GM06990 (cell line): ENCODE results near the gene SMLR1.

Experiments used
- DNase-seq: peaks from one replicate; pipeline ENCODE4 v3.0.0-alpha.2; 2011; ENCODE audit not compliant: insufficient read length; ENCODE audit errors: extremely low read depth
- H3K27me3 ChIP-seq: replicated peaks from 2 replicates; pipeline ENCODE4 v1.6.0; 2011; ENCODE audit warnings: low read length; ENCODE audit not compliant: control insufficient read depth, insufficient read depth
- H3K36me3 ChIP-seq: 2 replicates; pipeline ENCODE4 v1.5.1; 2011; ENCODE audit warnings: low read length; ENCODE audit not compliant: control insufficient read depth, insufficient read depth
- H3K4me3 ChIP-seq: replicated peaks from 2 replicates; pipeline ENCODE4 v1.5.1; 2011; ENCODE audit warnings: low read depth, mild to moderate bottlenecking, control low read depth, low read length
- TF ChIP-seq, protein P1 (sequence below): IDR thresholded peaks from 2 replicates; pipeline ENCODE4 v1.5.1; 2011; ENCODE audit warnings: low read length, control low read depth, mild to moderate bottlenecking, inconsistent platforms; ENCODE audit not compliant: insufficient read depth, poor library complexity, severe bottlenecking

The SMLR1 gene

DNA sequence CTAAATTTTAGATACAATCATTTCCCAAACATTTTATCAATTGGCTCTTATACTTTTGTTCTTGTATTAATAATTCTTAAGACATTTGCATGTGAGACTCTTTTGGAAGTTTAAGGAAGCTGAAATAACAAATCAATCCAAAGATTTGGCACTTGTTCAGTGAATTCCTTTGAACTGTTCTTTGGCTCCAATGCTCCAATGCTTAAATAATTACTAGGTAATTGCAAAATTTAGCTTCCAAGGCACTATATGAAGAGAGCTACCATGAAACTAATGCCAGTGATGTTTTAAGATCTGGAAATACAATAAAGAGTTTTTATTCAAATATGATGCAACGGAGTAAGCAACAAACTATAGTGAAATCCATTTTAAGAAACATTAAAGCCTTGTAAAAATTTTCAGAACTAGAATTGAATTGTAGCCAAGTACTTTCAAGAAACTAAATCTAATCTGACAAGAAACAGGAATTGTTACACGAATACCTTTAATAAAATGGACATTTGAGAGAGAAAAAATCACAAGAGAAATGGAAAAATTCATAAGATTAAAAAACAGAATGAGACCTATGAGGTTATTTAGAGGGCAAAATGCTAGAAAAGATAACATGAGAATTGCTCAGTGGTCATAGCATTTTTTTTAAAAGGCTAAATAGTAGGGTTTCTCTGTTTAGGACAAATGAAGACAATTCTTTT, 43.6 kb upstream of the SMLR1 start:
- Histone ChIP-seq H3K36me3 (no peaks in the 10 kb centered on the region), H3K27me3 (no peaks in the 10 kb centered on the region), H3K4me3 (no peak overlapping the region)
- TF ChIP-seq, protein P1, sequence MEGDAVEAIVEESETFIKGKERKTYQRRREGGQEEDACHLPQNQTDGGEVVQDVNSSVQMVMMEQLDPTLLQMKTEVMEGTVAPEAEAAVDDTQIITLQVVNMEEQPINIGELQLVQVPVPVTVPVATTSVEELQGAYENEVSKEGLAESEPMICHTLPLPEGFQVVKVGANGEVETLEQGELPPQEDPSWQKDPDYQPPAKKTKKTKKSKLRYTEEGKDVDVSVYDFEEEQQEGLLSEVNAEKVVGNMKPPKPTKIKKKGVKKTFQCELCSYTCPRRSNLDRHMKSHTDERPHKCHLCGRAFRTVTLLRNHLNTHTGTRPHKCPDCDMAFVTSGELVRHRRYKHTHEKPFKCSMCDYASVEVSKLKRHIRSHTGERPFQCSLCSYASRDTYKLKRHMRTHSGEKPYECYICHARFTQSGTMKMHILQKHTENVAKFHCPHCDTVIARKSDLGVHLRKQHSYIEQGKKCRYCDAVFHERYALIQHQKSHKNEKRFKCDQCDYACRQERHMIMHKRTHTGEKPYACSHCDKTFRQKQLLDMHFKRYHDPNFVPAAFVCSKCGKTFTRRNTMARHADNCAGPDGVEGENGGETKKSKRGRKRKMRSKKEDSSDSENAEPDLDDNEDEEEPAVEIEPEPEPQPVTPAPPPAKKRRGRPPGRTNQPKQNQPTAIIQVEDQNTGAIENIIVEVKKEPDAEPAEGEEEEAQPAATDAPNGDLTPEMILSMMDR = no peak
- no peak for DNase-seq

DNA sequence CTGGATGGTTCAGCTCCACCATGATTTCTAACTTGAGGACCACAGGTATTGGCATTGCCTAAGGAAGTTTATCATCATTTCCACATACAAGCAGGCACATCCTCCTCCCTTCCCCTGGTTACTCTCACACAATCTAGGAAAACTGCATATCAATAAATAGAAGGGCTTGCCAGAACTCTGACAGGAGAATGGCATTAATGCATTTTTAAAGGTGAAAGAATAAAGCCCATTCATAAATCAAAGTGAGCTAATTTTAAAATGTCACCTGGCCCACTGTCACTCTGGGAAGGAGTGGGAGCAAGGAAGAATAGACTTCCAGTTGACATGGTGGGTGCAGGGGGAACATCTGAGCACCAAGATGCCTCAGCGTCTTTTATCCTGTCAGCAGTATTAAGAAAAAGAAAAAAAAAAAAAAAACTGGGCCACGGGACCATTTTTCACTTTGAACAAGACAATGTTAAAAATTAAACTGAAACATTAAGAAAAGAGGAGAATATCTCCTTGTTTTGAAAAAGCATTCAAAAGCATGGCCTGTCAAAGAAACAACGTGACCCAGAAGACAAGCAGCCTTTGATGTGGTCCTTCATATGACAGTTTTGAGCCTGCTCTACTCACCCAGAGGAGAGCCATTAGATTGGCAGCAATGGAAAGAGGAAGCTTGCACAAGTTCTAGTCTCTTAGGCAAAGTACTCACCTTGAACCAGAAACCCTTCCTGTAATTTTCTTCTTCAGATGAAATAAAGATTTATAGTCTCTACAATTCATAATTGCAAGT, 39.3 kb upstream of the SMLR1 start:
- no peak for DNase-seq
- H3K4me3 ChIP-seq = no peak overlapping the region
- H3K36me3 ChIP-seq = no peaks in the 10 kb centered on the region
- TF ChIP-seq, protein P1 = no peak
- no peaks in the 10 kb centered on the region for H3K27me3 ChIP-seq

DNA sequence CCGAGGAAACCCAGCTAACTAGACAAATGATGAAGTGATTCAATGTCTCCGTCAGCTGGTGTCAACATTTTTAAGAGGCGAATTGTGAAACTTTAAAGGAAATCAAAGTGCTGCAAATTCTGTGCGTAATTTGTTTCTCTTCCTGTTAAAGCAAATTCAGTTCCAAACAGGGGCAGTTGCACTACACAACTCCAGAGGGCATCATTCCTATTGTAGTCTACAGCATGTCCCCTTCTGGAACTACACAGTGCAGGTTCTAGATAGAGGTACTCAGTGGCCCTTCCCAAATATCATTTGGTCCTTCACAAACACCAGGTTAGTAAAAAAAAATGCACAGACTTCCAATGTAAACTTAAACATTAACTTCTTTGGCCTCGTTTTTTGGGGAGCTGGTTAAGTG, 38.3 kb upstream of the SMLR1 start:
- TF ChIP-seq, protein P1 = peak; percentile 14
- Histone ChIP-seq H3K4me3 (no peak overlapping the region), H3K27me3 (no peaks in the 10 kb centered on the region), H3K36me3 (no peaks in the 10 kb centered on the region)
- no peak for DNase-seq

DNA sequence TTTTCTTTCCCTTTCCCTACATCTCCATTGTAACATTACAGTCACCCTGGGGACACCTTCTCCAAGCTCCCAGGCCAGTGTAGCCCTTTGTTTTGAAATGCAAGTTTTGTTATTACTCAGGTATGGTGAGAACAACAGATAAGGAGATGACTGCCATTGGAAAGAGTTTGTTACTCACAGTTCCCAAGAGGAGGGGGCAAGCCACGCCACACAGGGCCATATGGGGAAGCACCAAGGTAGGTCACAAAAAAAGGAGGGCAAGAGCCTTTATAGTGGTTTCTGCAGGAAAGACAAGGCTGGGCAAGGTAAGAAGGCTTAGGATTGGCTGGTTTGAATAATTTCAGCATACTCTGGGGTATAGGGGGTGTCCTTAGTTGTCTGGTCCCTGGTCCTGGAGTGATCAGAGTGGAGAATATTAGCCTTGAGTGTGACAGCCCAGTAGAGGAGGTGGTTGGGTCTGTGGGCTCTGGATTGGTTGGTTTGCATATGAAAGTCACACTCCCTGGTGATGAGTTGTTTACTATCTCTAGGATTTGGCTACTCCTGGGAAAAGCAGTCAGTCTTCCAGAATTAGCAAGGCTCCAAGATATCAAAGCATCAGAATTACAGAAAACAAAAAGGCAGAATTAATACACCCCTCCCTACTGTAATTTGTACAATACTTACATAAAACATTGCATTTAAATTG, 33.1 kb upstream of the SMLR1 start:
- DNase-seq = no peak
- Histone ChIP-seq H3K27me3 (no peaks in the 10 kb centered on the region), H3K36me3 (no peaks in the 10 kb centered on the region), H3K4me3 (no peak overlapping the region)
- TF ChIP-seq, protein P1 = no peak

DNA sequence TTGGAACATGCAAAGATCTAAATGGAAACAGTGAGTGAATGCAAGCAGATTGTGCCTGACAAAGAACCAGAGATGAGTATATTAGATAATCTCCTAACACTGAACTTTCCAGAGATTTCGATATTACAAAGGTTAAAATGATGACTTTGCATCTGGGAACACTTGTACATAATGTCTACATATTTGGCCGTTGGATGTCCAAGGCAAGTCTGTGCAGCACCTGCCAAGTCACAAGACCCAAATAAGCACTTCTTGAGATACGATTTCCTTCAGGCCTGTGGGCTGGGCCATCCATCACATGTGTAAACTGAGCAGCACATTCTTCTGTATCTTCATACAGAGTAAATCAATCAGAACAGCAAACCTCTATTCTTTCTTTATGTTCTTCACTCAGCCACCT, 32.5 kb upstream of the SMLR1 start:
- TF ChIP-seq, protein P1 = no peak
- no peak for DNase-seq
- no peak overlapping the region for H3K4me3 ChIP-seq
- H3K27me3 ChIP-seq = no peaks in the 10 kb centered on the region
- H3K36me3 ChIP-seq = no peaks in the 10 kb centered on the region
